GM18526 (cell line): ENCODE results near the gene SKOR2.

Experiments
- POLR2A ChIP-seq: IDR thresholded peaks from 3 replicates; pipeline ENCODE4 v1.6.1; 2011; ENCODE audit not compliant: insufficient read length; ENCODE audit errors: extremely low read depth

The SKOR2 gene

DNA sequence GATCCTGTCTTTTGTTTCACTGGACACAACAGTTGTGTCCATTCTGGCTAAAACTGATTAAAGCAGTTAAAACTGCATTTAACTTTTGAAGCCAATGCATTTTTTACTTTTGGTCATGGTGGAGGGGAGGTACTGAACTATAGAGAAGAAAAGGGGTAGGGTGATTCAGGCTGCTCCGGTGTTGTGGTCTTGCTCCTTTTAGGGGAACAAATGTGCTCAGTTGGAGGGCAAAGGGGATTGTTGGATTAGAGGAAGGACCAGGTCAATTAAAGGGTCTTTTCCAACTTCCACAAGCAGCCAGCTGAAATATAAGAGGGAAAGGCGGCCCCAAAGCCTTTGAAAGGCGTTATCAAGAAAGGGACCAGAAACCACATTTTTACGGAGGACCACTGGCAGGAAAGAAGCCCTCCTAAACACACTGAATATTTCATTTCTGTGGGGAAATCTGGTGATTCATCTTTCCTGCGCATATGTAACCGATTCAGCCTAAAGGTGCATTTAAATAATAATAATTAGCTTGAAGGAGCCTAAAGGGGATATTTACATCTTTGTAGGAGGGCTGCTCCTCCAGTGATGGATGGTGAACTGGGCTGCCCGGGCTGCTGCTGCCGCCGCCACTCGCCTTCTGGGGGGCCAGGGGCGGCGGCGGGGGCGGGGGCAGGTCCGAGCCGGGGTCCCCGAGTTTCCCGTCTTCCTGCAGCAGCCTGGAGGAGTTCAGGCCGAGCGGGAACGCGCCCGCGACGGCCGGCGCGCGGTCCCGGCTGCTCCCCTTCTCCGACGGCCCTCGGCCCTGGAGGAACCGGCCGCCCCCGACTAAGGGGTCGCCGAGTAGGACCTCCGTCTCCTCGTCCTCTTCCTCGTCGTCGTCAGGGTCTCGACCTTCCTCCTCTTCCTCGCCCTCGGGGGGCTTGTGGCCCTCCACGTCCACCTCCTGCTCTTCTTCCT lies 5.2 kb downstream of the SKOR2 start:
- TF ChIP-seq POLR2A: no peak

- no peak for TF ChIP-seq POLR2A
Measured at GRCh38 chr18:47244086-47244485, 7.4 kb downstream of the SKOR2 start.

DNA sequence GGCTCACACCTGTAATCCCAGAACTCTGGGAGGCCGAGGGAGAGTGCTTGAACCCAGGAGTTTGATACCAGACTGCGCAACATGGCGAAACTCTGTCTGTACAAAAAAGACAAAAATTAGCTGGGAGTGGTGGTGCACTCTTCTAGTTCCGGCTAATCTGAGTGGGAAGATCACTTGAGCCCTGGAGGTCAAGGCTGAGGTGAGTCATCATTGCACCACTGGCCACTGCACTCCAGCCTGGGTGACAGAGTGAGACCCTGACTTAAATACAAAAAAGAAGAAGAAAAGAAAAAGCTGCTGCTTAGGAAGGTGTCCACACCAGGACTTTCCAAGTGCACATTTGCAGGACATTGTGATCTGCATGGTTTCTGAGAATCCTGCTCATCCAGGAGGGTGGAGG lies 16.4 kb downstream of the SKOR2 start:
- TF ChIP-seq POLR2A: no peak

DNA sequence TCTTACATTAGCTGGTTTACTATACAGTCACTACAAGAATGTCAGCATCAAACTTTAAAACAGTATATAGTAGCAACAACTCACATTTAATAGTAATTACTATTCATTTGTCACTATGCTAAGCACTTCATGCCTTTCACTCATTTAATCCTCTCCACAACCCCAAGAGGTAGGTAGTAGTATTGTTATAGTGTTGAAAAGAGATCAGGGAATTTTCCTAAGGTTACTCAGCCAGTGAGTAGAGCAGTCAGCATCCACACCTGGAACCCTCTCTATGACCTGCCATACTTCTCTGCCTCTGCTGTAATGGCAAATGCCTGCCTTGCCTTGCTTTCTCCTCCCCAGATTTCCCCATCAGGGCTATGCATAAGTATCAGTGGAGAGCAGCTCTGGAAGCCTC lies 24.8 kb downstream of the SKOR2 start:
- no peak for TF ChIP-seq POLR2A

DNA sequence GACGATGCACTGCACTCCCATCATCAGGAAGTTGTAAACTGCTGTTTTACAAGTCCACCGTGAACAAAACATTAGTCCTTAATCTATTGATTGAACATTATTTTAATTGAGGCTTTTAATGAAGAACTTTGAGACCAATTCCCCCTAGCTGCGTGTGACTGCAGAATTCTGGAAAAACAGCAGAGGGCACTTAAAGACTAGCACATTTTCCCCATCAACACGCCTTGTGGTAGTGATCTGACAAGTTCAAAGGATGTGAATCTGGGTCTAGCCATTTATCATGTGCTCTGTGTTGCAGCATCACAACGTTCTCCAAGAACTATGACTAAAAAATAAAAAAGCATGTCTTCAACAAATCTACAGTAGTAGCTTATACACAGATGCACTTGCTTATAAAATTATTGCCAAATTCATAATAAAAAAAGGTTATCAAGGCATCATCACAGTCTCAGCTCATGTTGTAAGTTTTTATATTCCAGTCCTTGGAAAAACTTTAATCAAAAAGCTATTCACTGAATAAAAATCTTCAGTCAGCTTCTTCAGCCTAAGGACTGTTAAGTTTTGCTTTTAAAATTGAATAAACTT lies 35.8 kb downstream of the SKOR2 start:
- TF ChIP-seq POLR2A: no peak

- TF ChIP-seq POLR2A: no peak
Measured at GRCh38 chr18:47209171-47209570, 42.3 kb downstream of the SKOR2 start.

GRCh38 chr18:47206945-47207637 lies 44.4 kb downstream of the SKOR2 start:
- TF ChIP-seq POLR2A: no peak

GRCh38 chr18:47204908-47205522 lies 46.4 kb downstream of the SKOR2 start:
- TF ChIP-seq POLR2A: no peak

DNA sequence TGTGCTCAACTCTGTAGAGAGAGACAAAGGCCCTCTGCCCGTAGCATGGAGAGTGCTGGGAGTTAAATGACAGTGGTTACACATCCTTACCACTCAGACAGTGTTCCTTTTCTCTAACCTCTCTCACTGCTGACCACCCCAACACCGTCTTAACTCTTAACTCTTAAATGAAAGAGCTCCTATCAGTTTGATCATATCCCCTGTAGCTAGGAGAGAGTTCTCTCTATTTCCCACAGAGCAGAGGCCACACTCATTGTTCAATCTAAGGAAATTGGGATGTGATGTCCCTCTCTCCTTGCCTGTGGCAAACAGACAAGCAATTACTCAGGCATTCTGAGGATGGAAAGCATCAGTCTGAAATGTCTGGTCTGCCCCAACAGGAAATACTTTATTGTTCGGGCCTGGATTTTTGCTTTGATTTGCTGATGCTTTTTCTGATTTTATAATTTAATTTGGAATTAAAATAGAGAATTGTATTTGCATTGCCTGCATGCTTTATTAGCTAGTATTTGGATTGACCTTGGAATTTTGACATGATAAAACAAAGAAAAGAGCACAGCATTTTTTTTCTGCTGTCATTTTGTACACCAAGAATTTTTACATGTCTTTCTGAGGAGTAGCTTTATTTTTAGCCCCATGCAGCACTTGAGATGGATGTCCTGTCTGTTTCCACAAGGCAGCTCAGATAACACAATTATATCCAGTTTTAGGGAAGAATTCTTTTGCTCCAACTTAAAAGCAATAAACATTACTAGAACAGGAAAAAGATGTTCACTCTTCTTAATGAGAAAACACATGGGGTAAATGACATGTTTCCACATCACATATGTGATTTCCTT lies 47.6 kb downstream of the SKOR2 start:
- TF ChIP-seq POLR2A: no peak

DNA sequence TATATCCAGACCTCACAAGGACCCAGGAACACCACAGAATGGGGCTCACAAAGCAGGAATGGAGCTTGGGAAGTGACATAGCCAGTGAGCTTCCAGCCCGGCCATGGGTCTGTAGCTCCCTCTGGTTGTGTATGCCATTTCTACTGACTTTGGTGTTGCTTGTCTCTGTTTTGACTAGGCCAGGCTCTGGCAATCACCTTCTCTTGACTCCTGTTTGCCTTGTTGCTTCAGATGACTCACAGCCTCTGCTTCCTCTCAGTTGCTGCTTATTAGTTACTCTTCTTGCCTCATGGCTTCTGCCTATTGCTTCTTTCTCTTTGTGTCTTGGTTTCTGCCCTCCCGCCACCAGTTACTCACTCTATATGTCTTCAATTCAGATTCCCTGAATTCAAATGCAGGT lies 59.5 kb downstream of the SKOR2 start:
- no peak for TF ChIP-seq POLR2A

DNA sequence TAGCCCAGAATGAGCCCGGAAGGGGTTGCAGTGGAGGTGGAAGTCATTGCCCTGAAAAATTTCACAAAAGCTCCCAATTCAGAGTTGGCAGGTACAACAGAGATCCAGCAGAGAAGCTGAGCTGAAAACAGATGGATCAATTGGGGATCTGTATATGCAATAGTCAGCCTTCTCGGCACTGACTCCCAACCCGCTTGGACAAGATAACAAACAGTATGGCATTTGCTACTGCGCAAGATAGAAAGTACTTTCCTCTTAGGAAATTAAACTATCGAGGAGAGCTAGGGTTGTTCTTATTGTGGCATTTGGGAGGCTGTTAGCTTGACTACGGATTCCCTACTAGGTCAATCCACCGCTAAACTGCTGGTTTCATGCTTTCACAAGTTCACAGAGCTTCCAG lies 63.7 kb downstream of the SKOR2 start:
- TF ChIP-seq POLR2A: no peak

DNA sequence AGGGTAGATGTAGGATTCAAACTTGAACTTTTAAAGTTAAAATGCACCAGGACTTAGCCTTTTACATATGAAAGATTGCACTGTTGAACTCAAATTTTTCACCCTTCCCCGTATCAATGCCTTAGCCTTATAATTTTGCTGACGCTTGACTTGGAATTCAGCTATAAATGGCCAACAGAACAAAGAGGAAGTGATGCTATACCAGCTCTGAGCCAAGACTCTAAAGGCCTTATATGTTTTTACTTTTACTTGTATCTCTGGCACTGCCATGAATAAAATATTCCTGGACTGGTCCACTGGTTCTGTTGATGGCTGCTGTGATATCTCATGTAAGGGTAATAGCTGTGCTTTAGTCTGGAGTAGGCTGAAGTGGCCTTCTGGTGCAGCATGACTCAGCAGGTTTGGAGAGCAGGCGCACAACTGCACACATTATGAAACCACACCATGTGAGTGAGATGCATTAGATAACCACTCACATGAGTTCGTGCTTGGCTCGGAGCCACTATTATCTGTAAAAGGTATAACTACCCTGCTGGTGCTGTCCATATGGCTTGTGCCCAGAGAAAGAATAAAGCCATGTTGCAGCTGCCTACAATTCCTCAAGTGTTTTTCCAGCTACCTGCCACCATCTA lies 66.9 kb downstream of the SKOR2 start:
- TF ChIP-seq POLR2A: no peak

- no peak for TF ChIP-seq POLR2A
Measured at GRCh38 chr18:47180765-47181164, 70.7 kb downstream of the SKOR2 start.

DNA sequence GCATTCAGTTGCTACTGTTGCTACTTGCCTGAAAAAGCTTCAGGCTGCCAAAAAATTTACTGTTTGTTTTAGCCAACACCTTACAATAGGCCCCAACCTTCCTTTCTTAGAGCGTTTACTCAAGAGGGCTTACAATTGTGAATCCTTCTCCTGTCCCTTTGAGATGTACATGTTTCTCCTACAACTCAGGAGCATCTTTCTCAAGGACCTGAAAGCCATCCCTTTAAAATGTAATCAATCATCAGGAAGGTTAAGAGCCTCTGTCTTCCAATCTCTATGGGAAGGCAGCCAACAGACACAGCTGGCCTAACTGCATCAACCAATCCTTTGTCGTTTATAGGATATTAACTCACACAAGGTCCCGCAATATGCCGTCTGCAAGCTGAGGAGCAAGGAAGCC lies 71.9 kb downstream of the SKOR2 start:
- TF ChIP-seq POLR2A: no peak
